GM10266 (cell line): ENCODE data around the gene DOK3.
A peak's percentile ranks its signal among the peaks of the same experiment; 100 is the strongest.

Experiments
- DNase-seq: peaks from one replicate; pipeline ENCODE4 v3.0.0; 2012; ENCODE audit errors: extremely low spot score
- CTCF ChIP-seq: IDR thresholded peaks from 2 replicates; pipeline ENCODE4 v1.5.1; 2012; ENCODE audit warnings: mild to moderate bottlenecking, low read depth; ENCODE audit not compliant: control insufficient read depth, insufficient read depth; ENCODE audit errors: missing control alignments

DOK3 gene

GRCh38 chr5:177553671-177554429 lies 44.2 kb upstream of the DOK3 start:
- DNase-seq: peak; percentile 76
- no peak for TF ChIP-seq CTCF

GRCh38 chr5:177552839-177553455 lies 43.3 kb upstream of the DOK3 start:
- TF ChIP-seq CTCF: no peak
- DNase-seq: no peak

- TF ChIP-seq CTCF: no peak
- no peak for DNase-seq
Measured at GRCh38 chr5:177550122-177550521, 40.5 kb upstream of the DOK3 start.

GRCh38 chr5:177548495-177548894 lies 38.9 kb upstream of the DOK3 start:
- DNase-seq: no peak
- TF ChIP-seq CTCF: no peak

GRCh38 chr5:177547736-177548135 lies 38.1 kb upstream of the DOK3 start:
- no peak for TF ChIP-seq CTCF
- no peak for DNase-seq

GRCh38 chr5:177546258-177546741 lies 36.7 kb upstream of the DOK3 start:
- no peak for DNase-seq

More at GRCh38 chr5:177546258-177546741, 36.7 kb upstream of the DOK3 start:
- no peak for TF ChIP-seq CTCF
